GM18505 (cell line): ENCODE results near the gene ZNF574.

ENCODE experiments used
- ATAC-seq: cut with Tn5 transposase; IDR thresholded peaks from one replicate; pipeline ENCODE4 v1.9.1; 2021; ENCODE audit not compliant: unreplicated experiment
- POLR2A ChIP-seq: IDR thresholded peaks from 4 replicates; pipeline ENCODE4 v1.6.1; 2011; ENCODE audit warnings: borderline replicate concordance; ENCODE audit not compliant: insufficient read depth, insufficient read length; ENCODE audit errors: extremely low read depth

Gene ZNF574

DNA sequence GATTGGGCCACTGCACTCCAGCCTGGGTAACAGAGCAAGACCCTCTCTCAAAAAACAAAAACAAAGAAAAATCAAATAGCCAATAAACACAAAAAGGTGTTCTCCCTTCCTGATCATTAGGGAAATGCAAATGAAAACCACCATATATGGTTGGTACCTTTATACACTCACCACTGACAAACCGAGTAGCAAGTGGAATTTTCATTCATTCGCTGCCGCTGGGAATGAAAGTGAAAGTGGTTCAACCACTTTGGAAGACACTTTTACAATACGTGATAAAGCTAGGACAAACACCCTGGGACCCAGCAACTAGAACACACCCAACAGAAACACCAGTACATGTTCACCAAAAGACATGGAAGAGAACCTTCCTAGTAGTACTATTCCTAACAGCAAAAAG, 27.0 kb upstream of the ZNF574 start:
- no peak for TF ChIP-seq POLR2A

DNA sequence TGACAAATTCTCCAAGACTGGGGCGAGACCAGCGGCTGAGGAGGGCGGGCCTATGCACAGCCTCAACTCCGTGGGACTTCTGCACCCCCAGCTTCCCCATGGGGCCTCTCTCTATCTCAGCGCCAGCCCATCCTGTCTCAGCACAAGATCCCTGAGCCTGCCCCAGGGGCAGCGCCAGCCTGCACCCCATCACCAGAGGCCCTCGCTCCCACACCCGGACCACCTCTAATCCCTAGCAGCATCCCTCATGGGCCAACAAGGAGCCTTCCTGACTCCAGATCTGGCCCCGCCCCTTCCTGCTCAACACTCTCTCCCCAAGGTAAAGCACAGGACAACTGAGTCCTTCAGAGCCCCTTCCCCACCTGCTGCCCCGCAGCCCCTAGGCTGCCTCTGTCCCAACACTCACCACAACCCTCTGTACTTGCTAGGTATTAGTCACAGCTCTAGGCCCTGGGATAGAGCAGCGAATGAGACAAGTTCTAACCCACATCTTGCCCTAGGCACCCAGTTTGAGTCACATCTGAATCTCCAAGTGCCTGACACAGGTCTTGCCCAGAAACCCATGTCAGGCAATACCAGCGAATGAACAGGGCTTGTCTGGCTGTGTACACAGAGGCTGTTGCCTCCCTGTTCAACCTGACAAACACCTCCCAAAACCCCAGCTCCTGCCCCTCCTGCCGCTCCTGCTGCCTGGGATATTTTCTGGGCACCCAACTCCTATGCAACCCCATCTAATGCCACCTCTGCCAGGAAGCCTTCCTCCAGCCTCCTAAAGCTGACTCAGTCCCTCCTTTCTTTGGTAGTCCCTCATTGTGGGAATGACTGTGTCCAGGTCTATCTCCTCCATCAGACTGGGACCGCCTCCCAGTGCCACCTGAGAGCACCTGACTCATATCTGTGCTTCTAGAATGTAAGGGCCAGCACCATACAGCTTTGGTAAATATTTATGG, 24.5 kb upstream of the ZNF574 start:
- no peak for ATAC-seq
- TF ChIP-seq POLR2A, result no peak

More for the DNA sequence above, 27.0 kb upstream of the ZNF574 start:
- ATAC-seq, result no peak

- TF ChIP-seq POLR2A, result no peak
- no peak for ATAC-seq
Measured at GRCh38 chr19:42052241-42052863, 23.6 kb upstream of the ZNF574 start.

- TF ChIP-seq POLR2A, result no peak
- ATAC-seq, result no peak
Measured at GRCh38 chr19:42053037-42053935, 22.7 kb upstream of the ZNF574 start.

DNA sequence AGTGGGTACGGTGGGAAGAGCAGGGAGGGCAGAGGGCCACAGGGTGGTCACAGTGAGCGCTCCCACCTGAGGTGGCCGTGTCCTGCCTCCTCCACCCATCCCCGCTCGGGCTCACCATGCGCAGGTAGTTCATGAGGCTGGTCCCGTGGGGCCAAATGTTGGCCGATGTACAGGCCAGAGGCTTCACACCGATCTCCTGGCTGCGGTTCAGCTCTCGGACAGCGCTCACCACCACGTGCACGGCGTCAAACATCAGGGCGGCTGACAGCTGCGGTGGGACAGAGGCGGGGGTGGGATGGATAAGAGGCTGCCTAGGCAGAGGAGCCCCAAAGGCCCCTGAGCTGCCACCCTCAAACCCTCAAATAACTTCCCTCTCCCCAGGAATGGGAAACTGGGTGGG, 21.8 kb upstream of the ZNF574 start:
- no peak for ATAC-seq
- TF ChIP-seq POLR2A, result no peak

- no peak for ATAC-seq
- TF ChIP-seq POLR2A, result no peak
Measured at GRCh38 chr19:42057846-42058245, 18.1 kb upstream of the ZNF574 start.

DNA sequence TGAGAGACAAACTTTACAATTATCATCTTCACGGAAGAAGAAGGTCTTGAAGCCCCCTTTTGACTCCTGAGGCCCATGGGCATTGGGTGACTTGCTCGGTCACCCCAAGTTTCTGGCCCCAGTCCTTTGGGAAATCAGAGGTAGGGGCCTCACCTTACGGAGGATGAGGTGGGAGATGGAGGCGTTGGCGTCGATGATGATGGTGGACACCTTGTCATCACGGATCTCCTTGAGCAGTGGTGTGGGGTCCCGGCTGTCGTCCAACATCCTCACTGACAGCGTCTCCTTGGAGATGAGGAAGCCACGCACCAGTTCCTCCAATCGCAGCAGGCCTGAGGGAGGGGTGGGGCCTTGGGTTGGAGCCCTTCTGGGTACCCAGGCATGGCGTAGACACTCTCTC, 16.8 kb upstream of the ZNF574 start:
- no peak for TF ChIP-seq POLR2A
- ATAC-seq, result no peak

DNA sequence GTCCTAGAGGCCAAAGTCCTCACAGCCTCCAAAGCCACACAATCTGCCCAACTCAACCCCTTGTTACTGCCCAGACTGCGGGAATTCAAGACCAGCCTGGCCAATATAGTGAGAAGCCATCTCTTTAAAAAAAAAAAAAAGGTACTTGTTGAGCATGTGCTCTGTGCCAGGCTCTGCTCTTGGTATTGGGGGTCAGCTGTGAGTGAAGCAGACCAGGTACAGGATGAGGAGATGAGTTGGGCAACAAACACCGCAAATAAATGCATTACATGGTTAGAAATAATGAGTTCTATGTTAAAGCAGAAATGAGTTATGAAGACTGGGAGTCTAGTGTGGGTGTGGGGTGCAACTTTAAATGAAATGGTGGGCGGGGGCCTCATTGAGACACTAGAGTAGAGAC, 15.8 kb upstream of the ZNF574 start:
- TF ChIP-seq POLR2A, result no peak

DNA sequence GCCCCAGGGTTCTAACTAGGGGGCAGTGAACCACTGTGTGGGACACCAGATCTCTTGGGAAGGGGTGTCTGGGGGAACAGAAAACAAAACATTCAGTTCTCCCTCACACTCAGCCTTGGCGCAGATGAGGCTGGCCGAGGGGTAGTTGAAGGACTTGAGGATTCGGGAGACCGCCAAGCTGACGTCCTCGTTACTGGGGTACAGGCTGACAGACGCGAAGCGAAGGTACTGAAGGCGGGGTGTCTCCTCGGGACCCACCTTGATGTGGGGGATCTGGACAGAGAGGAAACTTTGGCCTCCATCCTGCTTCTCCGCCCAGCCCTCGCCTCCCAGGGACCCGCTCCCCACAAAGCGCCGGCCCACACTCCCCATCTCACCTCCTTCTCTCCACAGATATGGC, 13.6 kb upstream of the ZNF574 start:
- no peak for ATAC-seq
- no peak for TF ChIP-seq POLR2A

More for the DNA sequence above, 15.8 kb upstream of the ZNF574 start:
- ATAC-seq, result no peak

DNA sequence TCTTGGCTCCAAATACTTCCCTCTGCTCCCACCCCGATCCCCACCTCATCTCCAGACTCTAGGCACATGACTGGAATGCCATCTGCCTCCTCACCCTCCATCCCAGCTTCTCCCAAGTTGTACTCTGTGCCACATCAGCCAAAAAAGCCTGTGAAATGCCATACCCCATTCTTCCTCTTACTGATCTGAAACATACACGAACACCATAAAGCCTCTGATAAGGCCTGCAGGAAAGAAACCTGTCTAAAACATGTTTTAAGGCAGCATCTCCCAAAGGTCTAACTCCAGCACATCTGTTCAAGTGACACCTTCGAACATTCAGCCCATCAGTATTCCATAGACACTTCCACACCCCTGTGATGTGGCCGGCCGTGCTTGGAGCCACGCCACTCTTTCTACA, 11.5 kb upstream of the ZNF574 start:
- no peak for ATAC-seq
- no peak for TF ChIP-seq POLR2A

DNA sequence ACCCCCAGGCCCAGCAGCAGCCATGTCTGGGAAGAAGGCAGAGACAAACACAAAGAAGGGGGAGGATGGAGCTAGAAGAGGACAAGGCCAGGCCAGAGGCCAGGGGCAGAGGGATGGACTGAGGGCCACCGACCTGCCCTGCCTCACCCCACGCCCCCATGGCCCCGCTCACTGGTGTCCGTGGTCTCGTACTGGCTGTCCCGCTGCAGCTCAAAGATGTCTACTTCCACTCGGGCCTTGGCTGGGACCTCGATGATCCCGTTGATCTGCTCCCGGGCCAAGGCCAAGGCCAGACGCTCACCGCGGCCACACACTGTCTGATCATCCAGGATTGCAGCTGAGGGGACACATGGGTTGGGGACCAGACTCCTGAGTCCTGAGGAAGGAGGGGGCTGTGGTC, 10.9 kb upstream of the ZNF574 start:
- TF ChIP-seq POLR2A, result no peak
- no peak for ATAC-seq

DNA sequence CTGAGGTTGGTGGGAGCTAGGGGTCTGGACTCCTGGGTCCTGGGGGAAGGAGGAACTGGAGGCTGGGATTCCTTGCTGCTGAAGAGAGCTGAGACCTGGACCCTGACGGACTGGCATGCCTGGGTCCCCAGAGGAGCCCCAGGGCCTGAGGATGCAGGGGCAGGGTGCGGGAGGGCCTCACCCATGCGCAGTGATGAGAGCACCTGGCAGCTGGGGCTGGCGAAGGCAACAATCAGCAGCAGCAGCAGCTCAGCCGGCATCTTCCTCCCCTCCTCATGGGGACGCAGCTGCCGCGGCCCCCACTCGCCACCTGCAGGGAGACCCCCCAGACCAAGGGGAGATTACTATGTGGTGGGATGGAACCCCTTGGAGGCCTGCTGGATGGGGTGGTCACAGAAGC, 10.5 kb upstream of the ZNF574 start:
- ATAC-seq, result no peak
- TF ChIP-seq POLR2A, result no peak

GRCh38 chr19:42066075-42066754, 9.8 kb upstream of the ZNF574 start:
- no peak for ATAC-seq
- no peak for TF ChIP-seq POLR2A
